GM23338 (cell line): ENCODE data around the gene GET3. TPM values are rescaled to one million over a fixed set of nuclear protein-coding genes. Genes with fewer than 3 reads are reported as not detected.

ENCODE experiments used
- ATAC-seq: fragments of 200-7000 bp; cut with Tn5 transposase; 3 replicates; pipeline ENCODE4 v1.9.1; 2020
- DNase-seq: peaks from one replicate; pipeline ENCODE4 v3.0.0-alpha.2; 2015; ENCODE audit warnings: low spot score
- H2AFZ ChIP-seq: fragments of 200-600 bp; sonication (generic); 2 replicates; pipeline ENCODE4 v1.8.0; 2016; ENCODE audit warnings: antibody characterized with exemption, mild to moderate bottlenecking, moderate library complexity
- H3F3A ChIP-seq: fragments of 200-600 bp; sonication (generic); replicated peaks from 2 replicates; pipeline ENCODE4 v1.8.0; 2017; ENCODE audit warnings: antibody characterized with exemption, mixed run types, low read depth
- H3K27ac ChIP-seq: fragments of 200-600 bp; sonication (generic); 2 replicates; pipeline ENCODE4 v1.6.1; 2016; ENCODE audit warnings: low read depth
- H3K27me3 ChIP-seq: fragments of 200-600 bp; sonication (generic); 2 replicates; pipeline ENCODE4 v1.8.0; 2016; ENCODE audit warnings: mild to moderate bottlenecking, mixed run types, moderate library complexity; ENCODE audit not compliant: insufficient read depth
- H3K36me3 ChIP-seq: fragments of 200-600 bp; sonication (generic); 2 replicates; pipeline ENCODE4 v1.8.0; 2016; ENCODE audit warnings: mild to moderate bottlenecking; ENCODE audit not compliant: insufficient read depth
- H3K4me1 ChIP-seq: fragments of 200-600 bp; sonication (generic); 2 replicates; pipeline ENCODE4 v1.8.0; 2016; ENCODE audit warnings: mild to moderate bottlenecking, moderate library complexity; ENCODE audit not compliant: insufficient read depth
- H3K4me2 ChIP-seq: fragments of 200-600 bp; sonication (generic); 2 replicates; pipeline ENCODE4 v1.7.1; 2017; ENCODE audit warnings: mixed run types
- H3K4me3 ChIP-seq: fragments of 200-600 bp; sonication (generic); 2 replicates; pipeline ENCODE4 v1.6.1; 2016; ENCODE audit warnings: mixed run types
- H3K79me2 ChIP-seq: fragments of 200-600 bp; sonication (generic); replicated peaks from 2 replicates; pipeline ENCODE4 v1.8.0; 2017; ENCODE audit warnings: mild to moderate bottlenecking; ENCODE audit not compliant: insufficient read depth
- H3K9me2 ChIP-seq: fragments of 200-600 bp; sonication (generic); 2 replicates; pipeline ENCODE4 v1.8.0; 2017; ENCODE audit not compliant: insufficient read depth
- H4K20me1 ChIP-seq: fragments of 200-600 bp; sonication (generic); replicated peaks from 2 replicates; pipeline ENCODE4 v1.8.0; 2017; ENCODE audit warnings: mild to moderate bottlenecking; ENCODE audit not compliant: insufficient read depth
- H3K27ac Mint-ChIP-seq: 2 replicates; pipeline ENCODE4 v1.8.0; 2020; ENCODE audit warnings: inconsistent platforms, mild to moderate bottlenecking, moderate library complexity, mixed read lengths
- H3K27me3 Mint-ChIP-seq: 3 replicates; pipeline ENCODE4 v1.8.0; 2022; ENCODE audit warnings: low read depth, mild to moderate bottlenecking, moderate library complexity, mixed read lengths, inconsistent platforms; ENCODE audit not compliant: insufficient read depth, poor library complexity
- H3K36me3 Mint-ChIP-seq: 3 replicates; pipeline ENCODE4 v1.8.0; 2021; ENCODE audit warnings: low read depth, mild to moderate bottlenecking, inconsistent platforms, moderate library complexity, mixed read lengths
- H3K4me1 Mint-ChIP-seq: 3 replicates; pipeline ENCODE4 v1.8.0; 2020; ENCODE audit warnings: mild to moderate bottlenecking, inconsistent platforms, mixed read lengths
- H3K4me3 Mint-ChIP-seq: 3 replicates; pipeline ENCODE4 v1.8.0; 2021; ENCODE audit warnings: moderate library complexity, mild to moderate bottlenecking, inconsistent platforms, mixed read lengths
- H3K9me3 Mint-ChIP-seq: 3 replicates; pipeline ENCODE4 v1.8.0; 2020; ENCODE audit warnings: moderate library complexity, mild to moderate bottlenecking, inconsistent platforms, mixed read lengths
- CREB1 ChIP-seq: fragments of 250-450 bp; sonication (Bioruptor Pico); IDR thresholded peaks from 2 replicates; pipeline ENCODE4 v1.5.0; 2020; ENCODE audit warnings: low read depth, mild to moderate bottlenecking, moderate library complexity
- CTCF ChIP-seq, 2 experiments: fragments of 200-600 bp in 1 of 2; sonication (generic) in 1 of 2; conservative IDR thresholded peaks; 2 replicates each; pipeline versions ENCODE4 v1.5.1 to v1.6.1; 2016 to 2017; ENCODE audit warnings: antibody characterized with exemption in 2 of 2, low read depth in 2 of 2, mild to moderate bottlenecking in 2 of 2, moderate library complexity in 1 of 2
- ETS1 ChIP-seq: IDR thresholded peaks from 2 replicates; pipeline ENCODE4 v1.6.1; 2016; ENCODE audit warnings: antibody characterized with exemption
- EZH2 ChIP-seq: fragments of 200-600 bp; sonication (generic); IDR thresholded peaks from one replicate; pipeline ENCODE4 v1.8.0; 2017; ENCODE audit warnings: antibody characterized with exemption, mild to moderate bottlenecking, low read depth; ENCODE audit not compliant: unreplicated experiment
- EZH2phosphoT487 ChIP-seq: fragments of 200-600 bp; sonication (generic); IDR thresholded peaks from one replicate; pipeline ENCODE4 v1.8.1; 2018; ENCODE audit warnings: antibody characterized with exemption; ENCODE audit not compliant: unreplicated experiment
- JUNB ChIP-seq: IDR thresholded peaks from one replicate; pipeline ENCODE4 v1.6.1; 2016; ENCODE audit warnings: antibody characterized with exemption; ENCODE audit not compliant: unreplicated experiment
- NANOG ChIP-seq: IDR thresholded peaks from 2 replicates; pipeline ENCODE4 v1.6.1; 2016; ENCODE audit warnings: antibody characterized with exemption, borderline replicate concordance
- POLR2AphosphoS5 ChIP-seq: IDR thresholded peaks from 2 replicates; pipeline ENCODE4 v1.6.1; 2016; ENCODE audit warnings: antibody characterized with exemption, low read depth
- REST ChIP-seq: IDR thresholded peaks from one replicate; pipeline ENCODE4 v1.6.1; 2018; ENCODE audit warnings: antibody characterized with exemption; ENCODE audit not compliant: unreplicated experiment
- STAT1 ChIP-seq: IDR thresholded peaks from one replicate; pipeline ENCODE4 v1.6.1; 2016; ENCODE audit warnings: antibody characterized with exemption; ENCODE audit not compliant: unreplicated experiment
- ZNF114 ChIP-seq: fragments of 250-450 bp; sonication (Bioruptor Pico); IDR thresholded peaks from 2 replicates; pipeline ENCODE4 v1.5.0; 2020; ENCODE audit warnings: mild to moderate bottlenecking, moderate library complexity
- ZNF331 ChIP-seq: fragments of 250-450 bp; sonication (Bioruptor Pico); IDR thresholded peaks from 2 replicates; pipeline ENCODE4 v1.5.0; 2020; ENCODE audit warnings: low read depth, mild to moderate bottlenecking, moderate library complexity
- ZNF462 ChIP-seq: fragments of 250-450 bp; sonication (Bioruptor Pico); IDR thresholded peaks from 2 replicates; pipeline ENCODE4 v1.5.0; 2020; ENCODE audit warnings: mild to moderate bottlenecking, moderate library complexity
- polyA plus RNA-seq: library from polyadenylated mRNA; unstranded; fragments of >200 nt; fragmentation: Nextera tagmentation; extraction: Ambion mirVana; gene quantifications from 2 replicates; pipeline ENCODE4 v1.2.1, GENCODE V29; 2016
- total RNA-seq: library from RNA; depleted of rRNA; stranded (reverse); fragments of >200 nt; shearing (Covaris generic); gene quantifications from 2 replicates; pipeline ENCODE4 v1.2.3, GENCODE V29; 2014

Gene GET3
- total and polyA plus RNA-seq, 2 experiments from 2014 or later = 90.4 to 109 TPM

- Histone ChIP-seq H3K4me1 (peaks cover 10% of the 10 kb centered on the region; the same call in 1 of the 2 replicates), H4K20me1 (no peaks in the 10 kb centered on the region; the same call in 1 of the 2 replicates), H3F3A (peaks cover 35% of the 10 kb centered on the region), H3K4me2 (no peak overlapping the region), H3K27me3 (no peaks in the 10 kb centered on the region), H3K36me3 (0 out of 2 replicates have a peak, but pooled peaks cover 10% of the 10 kb centered on the region), H3K4me3 (no peak overlapping the region), H2AFZ (no peak overlapping the region), H3K9me2 (no peaks in the 10 kb centered on the region), H3K27ac (no peak overlapping the region), H3K79me2 (peaks cover 9% of the 10 kb centered on the region; the same call in 1 of the 2 replicates)
- peaks cover 25% of the 10 kb centered on the region for H3K27me3 Mint-ChIP-seq
- H3K4me1 Mint-ChIP-seq = peaks cover 26% of the 10 kb centered on the region
- H3K9me3 Mint-ChIP-seq = peaks cover 3% of the 10 kb centered on the region; the same call in 2 of the 3 replicates
- no peak for DNase-seq
- H3K4me3 Mint-ChIP-seq = no peak overlapping the region
- TF ChIP-seq CREB1 (no peak), REST (no peak), JUNB (no peak), CTCF (conservative IDR thresholded peaks at IDR 0.05; ENCODE audit: low read depth in 2 of 2) (no peak), NANOG (no peak), EZH2phosphoT487 (no peak), STAT1 (no peak), EZH2 (no peak), POLR2AphosphoS5 (no peak), ZNF114 (CRISPR knock-in tag) (no peak), ZNF331 (CRISPR knock-in tag) (no peak), ETS1 (no peak), ZNF462 (CRISPR knock-in tag) (no peak)
- no peak for ATAC-seq
- H3K36me3 Mint-ChIP-seq = peaks cover 46% of the 10 kb centered on the region
- no peak overlapping the region for H3K27ac Mint-ChIP-seq
Observed at GRCh38 chr19:12770922-12771321, 33.6 kb downstream of the GET3 start.
